HG02798 (cell line): ENCODE results near the gene CPNE1.

Experiments
- ATAC-seq: cut with Tn5 transposase; IDR thresholded peaks from one replicate; pipeline ENCODE4 v1.9.1; 2021; ENCODE audit warnings: mild to moderate bottlenecking; ENCODE audit not compliant: unreplicated experiment, poor library complexity

Gene CPNE1

DNA sequence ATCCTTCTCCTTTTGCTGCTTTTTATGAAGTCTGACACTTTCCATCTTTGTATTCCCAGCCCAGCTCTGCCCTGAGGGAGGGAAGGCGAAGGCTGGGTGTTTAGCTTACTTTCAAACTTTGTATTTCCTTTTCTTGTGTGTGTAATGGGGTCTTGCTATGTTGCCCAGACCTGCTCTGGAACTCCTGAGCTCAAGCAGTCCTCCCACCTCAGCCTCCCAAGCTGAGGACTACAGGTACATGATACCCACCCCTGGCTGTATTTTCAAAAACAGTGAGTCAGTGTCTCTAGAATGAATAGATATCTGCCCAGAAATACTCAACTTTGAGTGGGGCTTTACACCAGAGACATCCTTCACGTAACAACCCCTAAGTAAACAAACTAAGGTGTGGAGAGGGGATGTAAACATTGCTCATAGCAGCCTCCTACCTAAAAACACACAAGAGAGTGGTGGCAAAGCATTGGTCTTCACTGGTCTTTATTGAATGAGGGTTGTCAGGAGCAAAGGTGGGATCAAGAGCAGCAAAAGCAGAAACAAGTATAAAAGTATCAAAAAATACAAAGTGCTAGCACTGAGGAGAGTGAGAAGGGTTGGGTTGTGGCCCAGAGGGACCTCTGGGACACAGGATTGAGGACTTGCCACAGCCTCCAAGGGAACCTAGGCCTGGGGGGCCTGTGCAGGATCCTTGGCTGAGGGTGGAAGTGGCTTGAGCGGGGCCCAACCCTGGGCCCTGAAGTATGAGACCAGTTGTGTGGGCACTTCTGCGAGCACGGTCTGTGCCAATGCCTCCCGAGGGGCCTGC is 38.9 kb downstream of the CPNE1 start:
- no peak for ATAC-seq

DNA sequence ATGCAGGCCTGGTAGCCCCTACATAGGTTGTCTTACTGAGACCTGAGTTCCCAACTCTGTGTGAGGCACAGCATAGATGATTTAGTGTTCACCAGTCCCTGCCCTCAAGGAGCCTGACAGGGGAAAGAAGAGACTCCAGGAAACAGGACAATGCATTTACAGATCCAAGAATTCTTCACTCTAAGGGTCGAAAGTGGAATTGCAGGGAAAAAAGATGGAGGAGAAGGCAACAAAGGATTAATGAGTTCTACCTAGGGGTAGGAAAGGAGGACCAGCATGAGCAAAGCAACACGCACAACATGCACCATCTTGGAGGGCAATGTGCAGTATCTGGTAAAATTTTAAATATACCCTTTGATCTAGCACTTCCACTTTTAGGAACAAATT is 43.1 kb downstream of the CPNE1 start:
- ATAC-seq, result no peak

DNA sequence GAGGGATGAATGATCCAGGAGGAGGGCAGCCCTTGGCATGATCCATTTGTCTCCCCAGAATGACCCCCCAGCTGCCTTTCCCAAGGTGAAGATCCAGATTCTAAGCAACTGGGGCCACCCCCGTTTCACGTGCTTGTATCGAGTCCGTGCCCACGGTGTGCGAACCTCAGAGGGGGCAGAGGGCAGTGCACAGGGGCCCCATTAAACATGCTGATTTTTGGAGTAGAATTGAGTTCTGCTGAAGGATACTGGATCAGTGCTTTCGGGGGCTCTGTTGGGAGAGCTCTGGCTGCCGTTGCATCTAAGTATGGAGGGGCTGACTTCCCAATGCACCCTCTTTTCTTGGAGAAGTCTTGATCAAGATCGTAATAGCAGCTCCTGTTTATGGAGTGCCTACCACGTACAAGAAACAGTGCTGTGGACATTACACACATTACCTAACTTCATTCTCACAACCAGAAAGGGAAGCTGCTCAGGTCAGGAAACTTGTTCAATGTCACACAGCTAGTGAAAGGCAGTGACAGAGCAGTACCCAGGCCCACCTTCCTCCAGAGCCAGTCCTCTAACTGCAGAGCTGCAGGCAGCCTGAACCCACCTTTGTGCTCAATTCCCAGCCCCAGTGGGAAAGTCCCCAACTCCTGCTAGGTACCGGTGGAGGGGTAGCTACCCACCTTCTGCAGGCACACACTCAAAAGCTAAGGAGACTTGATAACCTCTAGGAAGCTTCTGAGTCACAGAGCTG is 43.7 kb downstream of the CPNE1 start:
- no peak for ATAC-seq

DNA sequence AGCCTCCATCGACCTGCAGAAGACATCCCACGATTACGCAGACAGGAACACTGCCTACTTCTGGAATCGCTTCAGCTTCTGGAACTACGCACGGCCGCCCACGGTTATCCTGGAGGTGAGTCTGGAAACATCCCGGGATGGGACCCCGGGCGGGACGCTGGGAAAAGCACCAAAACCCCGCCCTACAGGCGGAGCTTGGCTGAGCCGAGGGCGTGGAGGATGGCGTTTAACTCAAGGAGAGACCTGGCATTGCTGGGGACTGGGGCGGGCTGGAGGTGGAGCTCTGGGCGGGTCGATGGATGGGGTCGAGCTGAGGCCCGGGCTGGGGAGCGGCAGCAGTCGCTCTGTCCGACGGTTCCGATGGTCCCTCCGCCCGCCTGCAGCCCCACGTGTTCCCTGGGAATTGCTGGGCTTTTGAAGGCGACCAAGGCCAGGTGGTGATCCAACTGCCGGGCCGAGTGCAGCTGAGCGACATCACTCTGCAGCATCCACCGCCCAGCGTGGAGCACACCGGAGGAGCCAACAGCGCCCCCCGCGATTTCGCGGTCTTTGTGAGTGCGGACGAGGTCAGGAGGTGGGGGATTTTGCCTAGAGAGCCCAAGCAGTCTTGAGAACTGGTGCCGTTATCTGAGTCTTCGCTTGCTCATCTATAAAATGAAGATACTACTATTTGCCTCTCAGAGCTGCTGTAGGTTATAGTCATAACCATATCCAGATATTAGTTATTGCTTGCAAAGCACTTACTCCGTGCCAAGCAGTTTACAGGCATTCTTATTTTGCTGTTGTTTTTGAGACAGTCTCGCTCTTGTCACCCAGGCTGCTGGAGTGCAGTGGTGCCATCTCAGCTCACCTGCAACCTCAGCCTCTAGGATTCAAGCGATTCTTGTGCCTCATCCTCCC is 45.3 kb downstream of the CPNE1 start:
- ATAC-seq, result peak; percentile 34

DNA sequence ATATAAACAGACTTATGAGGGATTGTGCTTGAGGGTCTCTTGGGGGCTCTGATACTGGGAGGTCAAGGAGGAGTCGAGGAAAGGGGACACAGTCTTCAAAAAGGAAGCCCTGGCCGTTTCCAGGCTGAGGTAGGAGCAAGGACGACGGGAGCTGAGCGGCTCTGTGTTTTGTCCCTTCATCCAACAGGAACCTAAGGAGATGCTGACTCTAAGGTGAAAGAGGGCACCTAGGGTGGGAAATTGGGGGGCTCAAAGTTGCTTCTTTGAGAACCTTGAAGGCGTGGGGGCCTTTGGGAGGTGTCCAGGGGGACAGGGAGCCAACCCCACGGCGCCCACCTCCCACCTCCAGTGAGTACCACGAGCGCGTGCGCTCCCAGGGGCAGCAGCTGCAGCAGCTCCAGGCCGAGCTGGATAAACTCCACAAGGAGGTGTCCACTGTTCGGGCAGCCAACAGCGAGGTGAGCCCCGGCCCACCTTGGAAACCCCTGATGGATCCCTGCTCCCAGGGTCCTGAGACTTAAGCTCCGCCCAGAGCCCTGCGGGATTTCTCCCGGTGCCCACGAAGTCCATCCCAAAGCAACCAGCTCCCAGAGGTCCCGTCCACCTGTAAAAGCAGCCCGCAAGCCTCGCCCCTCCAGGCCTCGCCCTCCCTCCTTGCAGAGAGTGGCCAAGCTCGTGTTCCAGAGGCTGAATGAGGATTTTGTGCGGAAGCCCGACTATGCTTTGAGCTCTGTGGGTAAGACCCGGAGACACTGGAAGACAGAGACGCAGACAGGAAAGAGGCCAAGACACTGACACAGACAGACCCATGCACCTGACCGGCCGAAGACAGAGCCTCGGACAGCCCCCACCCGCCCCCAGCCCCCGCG is 46.2 kb downstream of the CPNE1 start:
- no peak for ATAC-seq

DNA sequence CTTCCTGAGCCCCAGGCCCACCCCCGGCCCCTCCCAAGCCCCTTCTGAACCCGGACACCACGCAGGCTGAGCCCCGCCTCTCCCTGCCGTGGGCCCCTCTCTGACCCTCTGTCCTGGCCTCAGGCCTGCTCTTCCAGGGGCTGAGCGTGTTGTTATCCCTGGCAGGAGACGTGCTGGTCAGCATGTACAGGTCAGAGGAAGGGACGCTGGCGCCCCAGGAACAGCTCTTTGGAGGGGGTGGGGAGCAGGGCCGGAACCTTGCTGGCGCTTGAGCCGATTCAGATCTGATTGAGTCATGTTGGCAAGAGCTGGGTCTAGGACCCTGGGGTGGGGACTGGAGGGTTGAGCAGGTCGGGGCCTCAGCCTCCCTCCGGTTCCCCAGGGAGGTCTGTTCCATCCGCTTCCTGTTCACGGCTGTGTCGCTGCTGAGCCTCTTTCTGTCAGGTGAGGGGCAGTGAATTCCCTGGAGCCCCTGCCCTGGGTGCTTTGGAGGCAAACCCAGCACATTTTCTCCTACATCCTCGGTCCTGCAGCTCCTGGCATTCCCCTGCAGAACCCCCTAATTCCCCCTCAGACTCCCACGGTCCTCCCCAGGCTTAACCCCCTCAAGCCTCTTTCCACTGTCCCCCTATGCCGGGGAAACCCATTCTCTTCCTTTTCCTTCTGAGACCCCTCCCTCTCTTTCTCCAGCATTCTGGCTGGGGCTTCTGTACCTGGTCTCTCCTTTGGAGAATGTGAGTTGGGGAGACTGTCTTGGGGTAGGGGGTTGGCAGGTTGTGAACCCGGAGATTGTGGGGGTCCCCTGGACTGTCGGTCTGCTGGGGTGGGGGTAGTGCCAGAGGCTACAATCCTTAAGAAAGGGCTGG is 47.1 kb downstream of the CPNE1 start:
- no peak for ATAC-seq

DNA sequence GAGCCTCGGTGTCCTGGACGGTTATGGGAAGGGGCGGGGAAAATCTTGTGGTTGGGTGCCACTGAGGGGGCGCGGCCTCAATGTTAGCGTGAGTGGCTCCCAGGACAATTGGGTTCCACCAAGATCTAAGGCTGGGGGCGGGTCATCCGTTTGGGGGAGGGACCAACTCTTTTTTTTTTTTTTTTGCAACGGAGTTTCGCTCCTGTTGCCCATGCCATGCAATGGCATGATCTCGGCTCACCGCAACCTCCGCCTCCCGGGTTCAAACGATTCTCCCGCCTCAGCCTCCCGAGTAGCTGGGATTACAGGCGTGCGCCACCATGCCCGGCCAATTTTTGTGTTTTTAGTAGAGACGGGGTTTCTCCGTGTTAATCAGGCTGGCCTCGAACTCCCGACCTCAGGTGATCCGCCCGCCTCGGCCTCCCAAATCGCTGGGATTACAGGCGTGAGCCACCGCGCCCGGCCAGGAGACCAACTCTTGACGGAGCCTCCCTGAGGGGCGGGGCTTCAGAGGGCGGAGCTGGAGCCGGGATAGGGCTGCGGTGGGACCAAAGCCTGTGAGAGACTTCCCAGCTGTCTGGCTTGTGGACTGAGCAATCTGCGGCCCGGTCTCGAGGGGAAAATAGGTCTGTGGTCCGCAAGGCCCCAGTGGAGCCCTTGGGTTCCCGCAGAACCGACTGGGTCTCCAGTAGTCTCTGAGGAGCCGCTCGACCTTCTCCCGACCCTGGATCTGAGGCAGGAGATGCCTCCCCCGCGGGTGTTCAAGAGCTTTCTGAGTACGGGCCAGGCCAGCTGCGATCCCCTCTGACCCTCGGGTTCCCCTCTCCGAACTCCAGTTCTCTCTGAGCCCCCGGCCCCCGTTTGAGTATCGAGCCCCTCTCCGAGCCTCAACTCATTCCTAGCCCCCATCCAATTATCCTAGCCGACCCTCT is 48.0 kb downstream of the CPNE1 start:
- ATAC-seq, result peak; percentile 22

DNA sequence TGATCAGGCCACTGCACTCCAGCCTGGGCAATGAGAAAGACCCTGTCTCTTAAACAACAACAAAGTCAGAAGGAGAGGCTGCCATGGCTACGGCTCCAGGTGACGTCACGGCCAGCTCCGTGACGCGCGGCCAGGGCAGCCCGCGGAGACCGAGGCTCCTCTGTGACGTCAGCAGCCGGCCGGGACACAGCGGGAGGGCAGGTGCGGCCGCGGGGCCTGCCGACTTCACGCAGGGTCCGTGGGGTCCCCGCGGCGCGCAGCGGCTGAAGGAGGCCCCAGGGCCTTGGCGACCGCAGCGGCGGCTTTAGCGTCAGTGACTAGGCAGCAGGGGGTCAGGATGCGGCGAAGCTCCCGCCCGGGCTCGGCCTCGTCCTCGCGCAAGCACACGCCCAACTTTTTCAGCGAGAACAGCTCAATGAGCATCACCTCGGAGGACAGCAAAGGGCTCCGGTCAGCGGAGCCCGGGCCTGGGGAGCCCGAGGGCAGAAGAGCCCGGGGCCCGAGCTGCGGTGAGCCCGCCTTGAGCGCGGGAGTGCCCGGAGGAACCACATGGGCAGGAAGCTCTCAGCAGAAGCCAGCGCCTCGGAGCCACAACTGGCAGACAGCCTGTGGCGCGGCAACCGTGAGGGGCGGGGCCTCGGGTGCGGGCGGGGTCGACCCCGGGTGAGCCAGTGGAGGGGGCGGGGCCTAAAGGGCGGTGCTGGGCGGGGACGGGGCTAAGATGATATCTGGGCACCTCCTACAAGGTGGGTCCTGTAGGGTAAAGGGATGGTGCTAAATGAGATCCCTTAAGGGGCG is 48.8 kb downstream of the CPNE1 start, which contains the start of gene SPAG4:
Gene SPAG4, plus strand, starts transcription at position 163 of the 798 bp plus-strand sequence. Its CDS starts 175 bp downstream, at position 338.
- peak; percentile 83 for ATAC-seq

DNA sequence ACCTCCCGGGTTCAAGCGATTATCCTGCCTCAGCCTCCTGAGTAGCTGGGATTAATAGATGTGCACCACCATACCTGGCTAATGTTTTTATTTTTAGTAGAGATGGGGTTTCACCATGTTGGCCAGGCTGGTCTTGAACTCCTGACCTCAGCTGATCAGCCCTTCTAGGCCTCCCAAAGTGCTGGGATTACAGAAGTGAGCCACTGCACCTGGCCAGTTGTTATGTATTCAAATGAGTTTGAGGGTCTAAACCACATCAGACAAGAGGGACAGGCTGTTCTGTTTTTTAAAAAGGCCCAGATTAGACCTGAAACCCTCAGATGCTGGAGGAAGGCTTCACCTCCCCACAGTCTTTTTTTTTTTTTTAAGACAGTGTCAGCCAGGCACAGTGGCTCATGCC is 53.2 kb downstream of the CPNE1 start:
- ATAC-seq, result peak; percentile 24

DNA sequence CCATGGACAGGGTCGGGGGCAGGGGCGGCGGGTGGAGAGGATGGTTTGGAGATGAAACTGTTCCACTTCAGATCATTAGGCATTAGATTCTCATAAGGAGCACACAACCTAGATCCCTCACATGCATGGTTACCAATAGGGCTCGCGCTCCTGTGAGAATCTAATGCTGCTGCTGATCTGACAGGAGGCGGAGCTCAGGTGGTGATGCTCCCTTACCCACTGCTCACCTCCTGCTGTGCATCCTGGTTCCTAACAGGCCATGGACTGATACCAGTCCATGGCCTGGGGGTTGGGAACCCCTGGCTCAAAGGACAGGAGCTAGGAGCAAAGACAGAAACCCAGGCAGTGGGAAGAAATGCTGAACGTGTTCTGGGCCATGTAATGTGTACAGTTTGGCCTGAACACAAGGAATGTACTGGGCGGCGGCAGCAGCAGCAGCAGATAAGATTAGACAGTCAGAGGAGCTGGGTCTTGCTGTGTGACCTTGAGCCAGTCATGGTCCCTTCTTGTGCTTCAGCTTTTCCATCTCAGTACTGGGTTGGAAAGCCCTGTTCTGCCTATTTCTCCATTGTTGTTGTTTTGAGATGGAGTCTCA is 53.8 kb downstream of the CPNE1 start:
- ATAC-seq, result no peak

DNA sequence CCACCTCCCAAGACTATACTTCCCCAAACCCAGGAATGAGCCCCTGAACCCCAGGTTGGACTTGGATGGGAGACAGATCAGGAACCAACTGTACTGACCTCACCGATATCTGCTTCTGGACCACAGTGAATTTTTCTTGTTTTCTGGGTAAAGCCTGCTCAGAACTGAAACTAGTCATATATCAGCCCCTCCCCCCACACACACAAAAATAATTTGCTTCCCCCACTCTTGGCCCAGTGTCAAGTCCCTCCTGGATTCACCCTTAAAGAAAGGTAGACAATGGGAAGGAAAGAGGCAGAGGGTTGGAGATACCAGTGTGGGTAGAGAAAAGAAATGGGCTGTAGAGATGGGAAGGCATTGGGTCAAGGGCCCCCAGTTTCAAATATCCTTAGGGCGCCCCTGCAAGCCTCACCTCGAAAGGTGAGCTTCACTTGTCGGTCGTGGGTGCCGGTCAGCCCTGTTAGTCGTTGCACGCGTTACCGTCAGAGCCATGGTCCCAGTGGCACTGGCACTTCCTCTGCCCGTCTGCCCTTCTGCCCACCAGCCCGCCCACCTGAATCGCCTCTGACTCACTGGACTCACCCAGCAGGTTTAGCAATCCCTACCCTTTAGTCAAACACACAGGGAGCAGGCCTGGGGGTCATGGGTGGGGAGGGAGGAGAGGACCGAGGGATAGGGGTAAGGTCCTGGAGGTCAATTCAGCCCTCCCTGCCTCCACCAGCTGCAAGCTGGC is 57.5 kb downstream of the CPNE1 start:
- ATAC-seq, result no peak

DNA sequence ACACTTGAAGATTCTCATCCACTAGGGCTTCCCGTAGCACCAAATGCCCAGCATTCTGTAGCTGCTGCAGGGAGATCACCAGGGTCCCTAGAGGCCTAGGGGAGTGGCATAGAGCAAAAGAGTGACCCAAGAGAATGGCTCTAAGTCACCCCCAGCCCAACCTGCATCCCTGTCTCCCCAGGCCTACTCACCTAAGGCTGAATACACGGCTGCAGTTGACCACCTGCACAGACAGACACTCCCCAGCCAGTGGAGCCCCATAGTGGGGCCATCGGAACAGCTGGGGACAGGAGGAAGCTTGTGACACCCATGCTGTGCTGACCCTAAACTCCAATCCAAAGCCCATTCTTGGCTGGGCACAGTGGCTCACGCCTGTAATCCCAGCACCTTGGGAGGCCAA is 58.6 kb downstream of the CPNE1 start:
- ATAC-seq, result no peak

DNA sequence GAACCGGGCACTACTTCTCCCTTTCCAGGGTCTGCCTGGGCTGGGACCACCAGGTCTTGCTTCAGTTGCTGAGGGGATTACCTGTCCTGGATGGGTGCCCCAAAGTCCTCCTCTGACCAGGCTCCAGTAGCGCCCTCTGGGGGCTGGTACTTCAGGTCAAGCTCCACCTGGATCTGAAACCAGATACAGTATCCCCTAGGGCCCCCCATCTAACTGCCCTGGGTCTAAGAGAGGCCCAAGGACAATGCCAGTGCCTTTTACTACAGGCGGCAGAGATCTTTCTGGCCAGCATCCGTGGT is 60.3 kb downstream of the CPNE1 start:
- no peak for ATAC-seq

DNA sequence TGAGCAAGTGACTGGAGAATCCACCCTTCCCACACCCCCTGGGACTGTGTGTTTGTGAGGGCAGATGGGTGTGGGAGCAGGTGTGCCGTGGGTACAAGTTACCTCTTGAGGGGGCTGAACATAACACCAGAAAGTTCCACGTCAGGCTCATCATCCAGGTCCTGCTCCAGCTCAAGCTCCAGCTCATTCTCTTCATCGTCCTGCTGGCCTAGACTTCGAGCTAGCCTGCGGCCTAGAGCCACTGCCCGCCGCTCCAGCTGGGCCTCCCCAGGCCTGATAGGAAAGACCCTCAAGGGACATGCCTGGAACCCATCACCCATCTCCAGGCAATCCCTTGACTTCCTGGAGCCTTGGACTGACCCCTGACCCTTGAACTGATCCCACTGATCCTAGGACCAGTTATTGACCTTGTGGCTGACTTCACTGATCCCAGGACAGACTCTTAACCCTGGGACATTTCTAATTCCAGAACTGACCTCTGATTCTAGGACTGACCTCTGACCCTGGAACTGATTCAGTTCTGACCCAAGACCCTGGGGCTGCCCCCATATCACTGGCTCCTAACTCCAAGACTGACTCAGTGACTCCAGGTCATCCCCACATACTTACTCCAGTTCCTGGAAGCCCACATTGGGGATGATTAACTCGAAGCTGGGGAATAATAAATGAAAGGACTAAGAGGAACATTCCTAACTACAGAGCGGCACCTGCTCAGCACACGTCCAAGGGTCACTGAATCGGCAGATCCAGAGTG is 60.8 kb downstream of the CPNE1 start:
- ATAC-seq, result no peak

DNA sequence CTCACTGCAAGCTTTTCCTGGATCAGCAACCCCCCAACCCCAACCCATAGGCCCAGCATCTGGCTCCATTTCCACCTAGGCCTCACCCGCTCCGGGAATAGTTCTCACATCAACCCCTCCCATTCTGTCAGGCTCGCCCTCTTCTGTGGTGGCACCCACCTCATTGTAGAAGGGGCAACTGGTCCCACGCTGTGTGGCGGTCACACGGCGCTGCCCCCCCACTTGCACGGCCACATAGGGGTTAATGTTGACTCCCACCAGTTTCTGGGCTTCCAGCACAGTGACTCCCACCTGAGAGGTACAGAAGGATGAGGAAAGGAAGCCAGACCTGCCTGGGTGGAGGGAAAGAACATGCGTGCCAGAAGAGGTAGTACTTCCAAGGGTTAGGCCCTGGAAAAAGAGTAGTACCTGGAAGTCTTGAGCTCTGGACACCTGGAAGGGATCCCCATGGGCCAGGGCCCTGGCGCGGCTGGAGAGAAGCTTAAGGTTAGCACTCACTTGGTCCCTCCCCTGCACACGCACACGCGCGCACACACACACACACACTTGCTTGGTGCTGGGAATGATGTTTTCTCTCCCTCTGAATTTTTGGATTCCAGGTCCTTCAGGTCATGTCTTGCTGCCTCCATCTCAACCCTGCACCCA is 61.7 kb downstream of the CPNE1 start:
- no peak for ATAC-seq
